ENCODE results near the gene SCUBE2. TPM values are rescaled to one million over a fixed set of nuclear protein-coding genes. Genes with fewer than 3 reads are reported as not detected.
"Not testable (repeated sequence)": the region's sequence is repeated elsewhere in the genome, so short reads cannot be mapped to it uniquely, and the experiment has no call there.

SCUBE2 gene
- total RNA-seq, 1 experiment from 2014 or later: 3.1 TPM

GRCh38 chr11:8983552-8983951 lies 107.8 kb downstream of the SCUBE2 start:
- H3K27me3 Mint-ChIP-seq (ENCODE audit: insufficient read depth, unreplicated experiment): no peaks in the 10 kb centered on the region
- TF ChIP-seq, protein P1, sequence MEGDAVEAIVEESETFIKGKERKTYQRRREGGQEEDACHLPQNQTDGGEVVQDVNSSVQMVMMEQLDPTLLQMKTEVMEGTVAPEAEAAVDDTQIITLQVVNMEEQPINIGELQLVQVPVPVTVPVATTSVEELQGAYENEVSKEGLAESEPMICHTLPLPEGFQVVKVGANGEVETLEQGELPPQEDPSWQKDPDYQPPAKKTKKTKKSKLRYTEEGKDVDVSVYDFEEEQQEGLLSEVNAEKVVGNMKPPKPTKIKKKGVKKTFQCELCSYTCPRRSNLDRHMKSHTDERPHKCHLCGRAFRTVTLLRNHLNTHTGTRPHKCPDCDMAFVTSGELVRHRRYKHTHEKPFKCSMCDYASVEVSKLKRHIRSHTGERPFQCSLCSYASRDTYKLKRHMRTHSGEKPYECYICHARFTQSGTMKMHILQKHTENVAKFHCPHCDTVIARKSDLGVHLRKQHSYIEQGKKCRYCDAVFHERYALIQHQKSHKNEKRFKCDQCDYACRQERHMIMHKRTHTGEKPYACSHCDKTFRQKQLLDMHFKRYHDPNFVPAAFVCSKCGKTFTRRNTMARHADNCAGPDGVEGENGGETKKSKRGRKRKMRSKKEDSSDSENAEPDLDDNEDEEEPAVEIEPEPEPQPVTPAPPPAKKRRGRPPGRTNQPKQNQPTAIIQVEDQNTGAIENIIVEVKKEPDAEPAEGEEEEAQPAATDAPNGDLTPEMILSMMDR (IDR thresholded peaks at IDR 0.05; ENCODE audit: insufficient read depth in 1 of 2, low read depth in 1 of 2, low read length in 1 of 2, severe bottlenecking in 1 of 2, unreplicated experiment in 1 of 2): no peak
- intact Hi-C loops (cut with micrococcal nuclease; ENCODE audit: unreplicated experiment): no loop called here
- no peak overlapping the region for H3K4me3 Mint-ChIP-seq (ENCODE audit: unreplicated experiment)
- H3K36me3 ChIP-seq (ENCODE audit: control insufficient read depth, insufficient read depth, low read length): no peaks in the 10 kb centered on the region
- POLR2A ChIA-PET: no interaction called here
- H3K4me1 ChIP-seq: no peaks in the 10 kb centered on the region
- no peaks in the 10 kb centered on the region for H3K9me3 Mint-ChIP-seq (ENCODE audit: unreplicated experiment)
- no peak for DNase-seq
- no peak overlapping the region for H3K4me3 ChIP-seq (ENCODE audit: low read depth, low read length)
- CTCF ChIA-PET: no interaction called here
- H3K36me3 Mint-ChIP-seq (ENCODE audit: insufficient read depth, unreplicated experiment): no peaks in the 10 kb centered on the region
- no peak overlapping the region for H3K27ac Mint-ChIP-seq (ENCODE audit: unreplicated experiment)
- no TSS peak for BruUV-seq (replicated peaks)
- H3K9me3 ChIP-seq: no peaks in the 10 kb centered on the region
- H3K27me3 ChIP-seq (replicated peaks; ENCODE audit: control insufficient read depth, insufficient read depth, low read length): no peaks in the 10 kb centered on the region
- H3K4me1 Mint-ChIP-seq (ENCODE audit: low read depth, unreplicated experiment): no peaks in the 10 kb centered on the region

GRCh38 chr11:8980485-8980884 lies 110.9 kb downstream of the SCUBE2 start:
- no TSS peak for BruUV-seq (replicated peaks)
- Mint-ChIP-seq H3K36me3 (ENCODE audit: insufficient read depth, unreplicated experiment) (no peaks in the 10 kb centered on the region), H3K9me3 (ENCODE audit: unreplicated experiment) (no peaks in the 10 kb centered on the region), H3K4me3 (ENCODE audit: unreplicated experiment) (no peak overlapping the region), H3K27me3 (ENCODE audit: insufficient read depth, unreplicated experiment) (no peaks in the 10 kb centered on the region), H3K27ac (ENCODE audit: unreplicated experiment) (no peak overlapping the region), H3K4me1 (ENCODE audit: low read depth, unreplicated experiment) (no peaks in the 10 kb centered on the region)
- ChIA-PET CTCF (no interaction called here), POLR2A (no interaction called here)
- Histone ChIP-seq H3K4me3 (ENCODE audit: low read depth, low read length) (no peak overlapping the region), H3K36me3 (ENCODE audit: control insufficient read depth, insufficient read depth, low read length) (no peaks in the 10 kb centered on the region), H3K27me3 (replicated peaks; ENCODE audit: control insufficient read depth, insufficient read depth, low read length) (no peaks in the 10 kb centered on the region), H3K9me3 (no peaks in the 10 kb centered on the region), H3K4me1 (no peaks in the 10 kb centered on the region)
- no peak for DNase-seq
- TF ChIP-seq, protein P1 (IDR thresholded peaks at IDR 0.05; ENCODE audit: insufficient read depth in 1 of 2, low read depth in 1 of 2, low read length in 1 of 2, severe bottlenecking in 1 of 2, unreplicated experiment in 1 of 2): no peak
- intact Hi-C loops (cut with micrococcal nuclease; ENCODE audit: unreplicated experiment): no loop called here

DNA sequence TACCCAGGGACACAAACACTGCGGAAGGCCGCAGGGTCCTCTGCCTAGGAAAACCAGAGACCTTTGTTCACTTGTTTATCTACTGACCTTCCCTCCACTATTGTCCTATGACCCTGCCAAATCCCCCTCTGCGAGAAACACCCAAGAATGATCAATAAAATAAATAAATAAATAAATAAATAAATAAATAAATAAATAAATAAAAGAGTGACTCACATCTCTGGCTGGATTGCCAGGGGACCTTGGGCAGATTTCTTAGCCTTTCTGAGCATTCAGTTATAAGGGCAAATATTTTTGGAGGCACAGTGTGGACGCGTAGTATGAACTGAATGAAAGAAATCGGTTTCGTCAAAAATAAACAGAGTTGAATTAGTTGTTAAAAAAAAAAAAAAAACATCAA lies 112.0 kb downstream of the SCUBE2 start:
- DNase-seq; H3K36me3 Mint-ChIP-seq (ENCODE audit: insufficient read depth, unreplicated experiment); H3K27me3 Mint-ChIP-seq (ENCODE audit: insufficient read depth, unreplicated experiment); H3K9me3 Mint-ChIP-seq (ENCODE audit: unreplicated experiment); intact Hi-C loops (cut with micrococcal nuclease; ENCODE audit: unreplicated experiment); H3K27me3 ChIP-seq (replicated peaks; ENCODE audit: control insufficient read depth, insufficient read depth, low read length); H3K27ac Mint-ChIP-seq (ENCODE audit: unreplicated experiment); H3K9me3 ChIP-seq; POLR2A ChIA-PET; H3K4me1 ChIP-seq; CTCF ChIA-PET; H3K36me3 ChIP-seq (ENCODE audit: control insufficient read depth, insufficient read depth, low read length); H3K4me1 Mint-ChIP-seq (ENCODE audit: low read depth, unreplicated experiment); H3K4me3 Mint-ChIP-seq (ENCODE audit: unreplicated experiment); BruUV-seq (replicated peaks); H3K4me3 ChIP-seq (ENCODE audit: low read depth, low read length): not testable (repeated sequence)

DNA sequence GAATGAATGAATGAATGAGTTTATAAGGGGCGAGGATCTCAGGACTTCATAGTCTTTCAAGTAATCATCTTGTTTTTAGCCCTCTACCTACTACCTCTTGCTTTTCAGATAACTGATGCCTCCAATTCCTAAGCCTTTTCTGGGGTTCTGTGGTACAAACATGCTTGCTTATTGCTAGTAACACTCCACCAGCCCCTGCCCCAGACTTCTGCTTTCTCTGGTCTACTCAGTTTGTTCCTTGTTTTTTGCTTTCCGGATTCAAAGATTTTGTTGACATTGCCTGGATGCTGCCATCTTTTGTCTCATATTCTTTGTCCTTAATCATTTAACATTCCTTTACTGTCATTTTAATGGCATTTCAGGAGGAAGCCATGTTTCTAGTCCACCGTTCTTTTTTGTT lies 118.3 kb downstream of the SCUBE2 start:
- intact Hi-C loops (cut with micrococcal nuclease; ENCODE audit: unreplicated experiment): no loop called here

More for the DNA sequence above, 118.3 kb downstream of the SCUBE2 start:
- DNase-seq: no peak
- no peaks in the 10 kb centered on the region for H3K36me3 ChIP-seq (ENCODE audit: control insufficient read depth, insufficient read depth, low read length)
- no peaks in the 10 kb centered on the region for H3K27me3 ChIP-seq (replicated peaks; ENCODE audit: control insufficient read depth, insufficient read depth, low read length)
- no peaks in the 10 kb centered on the region for H3K9me3 ChIP-seq
- POLR2A ChIA-PET: interaction anchor here (0.5 kb wide), 1 partner anchor 164 kb away, joined by 3 read pairs; no protein-coding TSS in a partner anchor
- Mint-ChIP-seq H3K27ac (ENCODE audit: unreplicated experiment) (no peak overlapping the region), H3K9me3 (ENCODE audit: unreplicated experiment) (no peaks in the 10 kb centered on the region), H3K36me3 (ENCODE audit: insufficient read depth, unreplicated experiment) (no peaks in the 10 kb centered on the region), H3K4me1 (ENCODE audit: low read depth, unreplicated experiment) (no peaks in the 10 kb centered on the region), H3K27me3 (ENCODE audit: insufficient read depth, unreplicated experiment) (no peaks in the 10 kb centered on the region), H3K4me3 (ENCODE audit: unreplicated experiment) (no peak overlapping the region)
- CTCF ChIA-PET: no interaction called here
- no TSS peak for BruUV-seq (replicated peaks)
- TF ChIP-seq, protein P1 (IDR thresholded peaks at IDR 0.05; ENCODE audit: insufficient read depth in 1 of 2, low read depth in 1 of 2, low read length in 1 of 2, severe bottlenecking in 1 of 2, unreplicated experiment in 1 of 2): no peak
- H3K4me1 ChIP-seq: no peaks in the 10 kb centered on the region
- no peak overlapping the region for H3K4me3 ChIP-seq (ENCODE audit: low read depth, low read length)

Measured in Caco-2 (cell line).